Spinal cord (tissue), 10 donors: Measurements from ENCODE around the gene MCM8. TPM values are rescaled to one million over a fixed set of nuclear protein-coding genes. Genes with fewer than 3 reads are reported as not detected.

Source experiments
- DNase-seq, 6 donors: peaks; one replicate each; pipeline versions ENCODE4 v3.0.0 to v3.0.0-alpha.2; 2013 to 2015; ENCODE audit warnings: low spot score in 6 of 6, low read depth in 4 of 6
- H3K27ac ChIP-seq: one replicate; pipeline ENCODE4 v1.5.1; 2013; ENCODE audit warnings: low read depth, low read length, control low read depth
- H3K27me3 ChIP-seq: one replicate; pipeline ENCODE4 v1.6.1; 2013; ENCODE audit warnings: low read length; ENCODE audit not compliant: control insufficient read depth, insufficient read depth
- H3K36me3 ChIP-seq: one replicate; pipeline ENCODE4 v1.6.1; 2013; ENCODE audit warnings: low read length; ENCODE audit not compliant: control insufficient read depth, insufficient read depth
- H3K4me1 ChIP-seq: one replicate; pipeline ENCODE4 v1.6.1; 2013; ENCODE audit warnings: low read length; ENCODE audit not compliant: control insufficient read depth, insufficient read depth
- H3K4me3 ChIP-seq: one replicate; pipeline ENCODE4 v1.5.1; 2013; ENCODE audit warnings: low read depth, low read length, control low read depth
- H3K9me3 ChIP-seq: one replicate; pipeline ENCODE4 v1.6.1; 2013; ENCODE audit warnings: low read length; ENCODE audit not compliant: control insufficient read depth, insufficient read depth
- WGBS: methylation state at CpG from one replicate; pipeline ENCODE4 v1.1.5; 2013; ENCODE audit warnings: missing lambda C conversion rate; ENCODE audit not compliant: insufficient coverage; 5-methylcytosine and 5-hydroxymethylcytosine counted together
- polyA plus RNA-seq, 2 donors: library from polyadenylated mRNA; unstranded; fragments of 120-200 nt; gene quantifications; one replicate each; pipeline ENCODE4 v1.2.1, GENCODE V29; 2013; ENCODE audit not compliant: insufficient read length in 2 of 2
- total RNA-seq, 2 donors: library from RNA; depleted of rRNA in 1 of 2; stranded (reverse); fragments of 120-200 nt in 1 of 2; fragments of >200 nt in 1 of 2; gene quantifications; one replicate each; pipeline versions ENCODE4 v1.2.3 to v1.2.4, GENCODE V29; 2013 to 2014
- donor health status: healthy.

MCM8 gene
- total and polyA plus RNA-seq, 4 donors = 7.1 to 10.1 (median 8.5) TPM

DNA sequence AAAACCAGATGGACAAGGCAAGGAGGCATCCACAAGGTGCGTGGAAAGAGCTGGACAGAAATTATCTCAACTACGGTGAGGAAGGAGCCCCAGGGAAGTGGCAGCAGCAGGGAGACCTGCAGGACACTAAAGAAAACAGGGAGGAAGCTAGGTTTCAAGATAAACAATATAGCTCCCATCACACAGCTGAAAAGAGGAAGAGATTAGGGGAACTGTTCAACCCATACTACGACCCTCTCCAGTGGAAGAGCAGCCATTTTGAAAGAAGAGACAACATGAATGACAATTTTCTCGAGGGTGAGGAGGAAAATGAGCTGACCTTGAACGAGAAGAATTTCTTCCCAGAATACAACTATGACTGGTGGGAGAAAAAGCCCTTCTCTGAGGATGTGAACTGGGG lies 27.0 kb upstream of the MCM8 start:
- Histone ChIP-seq H3K36me3 (peaks cover 12% of the 10 kb centered on the region), H3K27me3 (no peaks in the 10 kb centered on the region), H3K27ac (no peak overlapping the region), H3K4me1 (peaks cover 4% of the 10 kb centered on the region), H3K9me3 (no peaks in the 10 kb centered on the region), H3K4me3 (no peak overlapping the region)
- no peak for DNase-seq
- 87% methylated on average over 2 of the region's 5 CpGs for WGBS

DNA sequence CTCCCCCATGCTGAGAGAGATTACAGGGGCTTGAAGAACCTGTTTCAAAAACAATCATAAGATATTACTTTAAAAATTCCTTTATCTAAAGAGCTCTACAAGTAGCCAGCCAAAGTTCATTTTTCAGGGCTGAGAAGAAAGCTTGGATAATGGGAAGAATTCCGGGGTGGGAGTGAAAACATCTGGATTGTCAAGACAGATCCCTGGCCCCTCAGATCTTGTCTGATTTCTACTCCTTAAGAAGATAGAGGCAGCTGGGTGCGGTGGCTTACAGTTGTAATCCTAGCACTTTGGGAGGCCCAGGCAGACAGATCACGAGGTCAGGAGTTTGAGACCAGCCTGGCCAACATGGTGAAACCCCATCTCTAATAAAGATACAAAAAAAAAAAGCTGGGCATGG lies 24.9 kb upstream of the MCM8 start:
- DNase-seq = no peak
- no peak overlapping the region for H3K27ac ChIP-seq
- no peaks in the 10 kb centered on the region for H3K9me3 ChIP-seq
- H3K36me3 ChIP-seq = peaks cover 12% of the 10 kb centered on the region
- WGBS = 93% methylated on average over 2 of the region's 3 CpGs
- peaks cover 4% of the 10 kb centered on the region for H3K4me1 ChIP-seq
- no peaks in the 10 kb centered on the region for H3K27me3 ChIP-seq
- no peak overlapping the region for H3K4me3 ChIP-seq

DNA sequence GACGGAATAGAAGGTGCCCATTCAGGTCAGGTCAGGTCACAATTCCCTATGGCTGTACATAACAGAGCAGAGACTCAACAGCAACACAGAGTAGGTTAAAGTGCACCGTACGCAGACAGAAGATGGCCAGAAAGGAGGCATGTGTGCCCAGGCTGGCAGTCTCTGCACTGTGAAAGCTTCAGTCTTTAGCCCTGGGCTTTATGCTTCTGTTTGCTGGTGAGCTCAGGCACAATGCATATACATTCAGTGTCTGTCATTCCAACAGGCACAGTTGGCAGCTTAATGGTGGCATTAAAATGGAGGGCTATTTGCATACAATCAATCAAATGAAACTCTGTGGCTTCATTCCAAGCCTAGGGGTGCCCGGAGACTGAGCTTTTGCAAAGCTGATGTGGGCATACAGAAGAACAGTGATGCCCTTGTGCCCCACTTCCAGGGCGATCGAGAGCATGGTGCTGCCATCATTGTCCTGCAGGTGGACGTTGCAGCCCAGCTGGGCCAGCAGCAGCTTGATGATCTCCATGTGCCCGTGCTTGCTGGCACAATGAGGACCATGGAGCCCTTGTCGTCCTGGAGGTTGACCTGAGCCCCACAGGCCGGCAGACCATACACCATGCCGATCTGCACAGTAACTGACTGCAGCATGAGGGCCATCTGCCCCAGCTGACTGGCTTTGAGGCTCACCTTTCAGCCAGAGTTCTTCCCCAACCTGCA lies 22.5 kb upstream of the MCM8 start:
- DNase-seq = peak in 2 of 6 donors; percentile 32 to 60
- 39% methylated on average over 11 of the region's 11 CpGs for WGBS
- Histone ChIP-seq H3K4me1 (peaks cover 4% of the 10 kb centered on the region), H3K4me3 (no peak overlapping the region), H3K27me3 (no peaks in the 10 kb centered on the region), H3K27ac (no peak overlapping the region), H3K36me3 (peaks cover 4% of the 10 kb centered on the region), H3K9me3 (no peaks in the 10 kb centered on the region)

DNA sequence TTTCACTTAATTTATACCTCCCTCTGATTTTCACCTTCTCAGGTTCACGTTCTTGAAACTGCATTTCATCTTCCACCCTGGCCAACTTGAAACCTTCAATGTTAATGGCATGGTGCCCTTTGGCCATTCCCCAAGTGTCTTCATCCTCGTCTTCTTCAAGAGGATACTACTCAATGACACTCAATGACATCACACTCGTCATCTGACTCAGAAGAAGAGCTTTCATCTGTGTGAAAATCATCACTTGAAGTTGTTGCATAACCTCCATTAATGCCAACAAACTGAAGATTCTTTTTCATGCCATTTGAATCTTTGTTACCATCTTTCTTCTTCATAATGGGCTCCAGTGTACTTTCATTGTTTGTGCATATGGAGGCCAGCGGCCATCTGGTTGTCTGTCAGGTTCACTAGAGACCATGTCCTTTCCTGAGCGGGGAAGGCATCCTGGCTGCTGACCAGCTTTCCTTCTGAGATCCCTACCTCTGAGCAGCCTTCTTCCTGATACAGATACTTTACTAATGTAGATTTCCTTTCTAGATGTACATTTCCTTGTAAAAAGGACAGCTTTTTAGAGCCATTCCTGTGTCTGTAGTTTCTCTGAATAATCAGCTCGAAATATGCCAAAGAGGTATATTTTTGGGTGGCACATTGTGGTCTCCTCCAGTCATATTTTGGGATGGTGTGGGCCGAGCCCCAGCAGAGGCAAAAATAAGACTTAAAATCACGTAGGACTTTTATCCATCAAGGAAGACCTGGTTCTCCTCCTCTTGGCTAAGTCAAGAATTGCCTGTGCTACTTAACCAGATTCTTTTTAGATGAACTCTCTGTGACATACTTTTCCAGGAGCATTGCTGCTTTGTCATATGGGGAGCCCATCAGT lies 21.4 kb upstream of the MCM8 start:
- no peaks in the 10 kb centered on the region for H3K9me3 ChIP-seq
- no peaks in the 10 kb centered on the region for H3K36me3 ChIP-seq
- H3K27me3 ChIP-seq = no peaks in the 10 kb centered on the region
- no peak overlapping the region for H3K27ac ChIP-seq
- WGBS = 79% methylated on average over 5 of the region's 8 CpGs
- no peak overlapping the region for H3K4me3 ChIP-seq
- peaks cover 4% of the 10 kb centered on the region for H3K4me1 ChIP-seq
- DNase-seq = no peak

DNA sequence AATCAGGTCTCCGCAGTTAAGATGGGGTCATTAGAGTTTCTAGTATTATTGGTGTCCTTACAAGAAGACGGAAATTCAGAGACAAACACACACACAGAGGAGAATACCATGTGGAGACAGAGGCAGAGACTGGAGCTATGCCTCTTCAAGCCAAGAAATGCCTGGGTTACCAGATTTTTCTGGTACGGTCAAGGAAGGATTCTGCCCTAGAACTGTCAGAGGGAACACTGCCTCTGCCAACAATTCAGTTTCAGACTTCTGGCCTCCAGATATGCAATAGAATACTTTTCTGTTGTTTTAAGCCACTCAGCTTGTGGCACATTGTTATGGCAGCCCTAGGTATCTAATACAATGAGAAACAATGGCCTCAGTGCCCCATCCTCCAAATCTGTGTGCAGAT lies 19.0 kb upstream of the MCM8 start:
- no peaks in the 10 kb centered on the region for H3K9me3 ChIP-seq
- 100% methylated on average over 1 of the region's 3 CpGs for WGBS

DNA sequence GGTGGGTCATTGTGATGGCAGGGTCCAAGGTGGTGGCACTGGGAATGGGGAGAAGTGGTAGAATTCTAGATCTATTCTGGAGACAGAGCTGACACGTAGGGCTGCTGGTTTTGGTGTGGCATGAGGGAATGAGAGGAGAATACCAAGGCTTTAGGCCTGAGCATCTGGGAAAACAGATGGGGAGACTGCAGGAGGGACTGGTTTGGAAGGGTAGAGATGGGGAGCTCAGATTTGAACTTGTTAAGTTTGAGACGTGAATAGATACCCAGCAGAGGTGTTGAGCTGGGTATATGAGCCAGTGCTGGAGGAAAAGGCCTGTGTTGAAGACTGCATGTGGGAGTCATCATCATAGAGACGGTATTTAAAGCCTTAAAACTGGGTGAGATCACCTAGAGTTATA lies 17.7 kb upstream of the MCM8 start:
- no peak for DNase-seq
- Histone ChIP-seq H3K36me3 (no peaks in the 10 kb centered on the region), H3K27me3 (no peaks in the 10 kb centered on the region), H3K27ac (no peak overlapping the region), H3K9me3 (no peaks in the 10 kb centered on the region), H3K4me1 (peaks cover 4% of the 10 kb centered on the region), H3K4me3 (no peak overlapping the region)
- WGBS = 81% methylated on average over 2 of the region's 3 CpGs

More for the DNA sequence above, 19.0 kb upstream of the MCM8 start:
- Histone ChIP-seq H3K27ac (no peak overlapping the region), H3K27me3 (no peaks in the 10 kb centered on the region), H3K4me3 (no peak overlapping the region), H3K36me3 (no peaks in the 10 kb centered on the region), H3K4me1 (peaks cover 4% of the 10 kb centered on the region)
- DNase-seq = no peak

DNA sequence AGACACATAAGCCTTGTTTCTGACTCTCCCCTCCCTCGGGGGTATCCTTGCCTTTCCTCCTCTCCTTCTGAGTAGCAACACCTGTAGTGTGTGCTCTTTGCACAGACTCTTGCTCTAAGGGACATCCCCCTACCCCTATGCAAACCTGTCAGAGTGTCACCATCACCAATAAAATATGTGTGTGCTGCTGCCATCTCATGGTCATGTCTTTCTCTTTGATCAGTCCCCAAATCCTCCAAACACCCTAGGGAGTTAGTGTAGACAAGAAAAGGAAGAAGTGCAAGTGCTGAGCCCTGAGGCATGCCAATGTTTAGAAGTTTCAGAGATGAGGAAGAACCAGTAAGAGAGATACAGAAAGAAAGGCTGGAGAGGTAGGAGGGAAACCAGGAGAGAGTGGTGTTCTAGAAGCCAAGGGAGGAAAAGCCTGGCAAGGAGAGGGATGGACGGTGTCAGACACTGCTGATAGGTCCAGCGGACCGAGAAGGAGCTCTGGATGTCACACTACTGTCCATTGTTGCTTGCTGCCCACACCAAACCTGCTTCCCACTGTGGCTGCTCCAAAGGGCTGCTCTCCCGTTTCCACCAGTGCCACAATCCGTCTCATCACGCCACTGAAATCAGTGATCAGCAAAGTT lies 16.5 kb upstream of the MCM8 start:
- no peaks in the 10 kb centered on the region for H3K27me3 ChIP-seq
- no peaks in the 10 kb centered on the region for H3K9me3 ChIP-seq
- no peak overlapping the region for H3K4me3 ChIP-seq
- H3K27ac ChIP-seq = no peak overlapping the region
- no peaks in the 10 kb centered on the region for H3K4me1 ChIP-seq
- H3K36me3 ChIP-seq = peaks cover 3% of the 10 kb centered on the region
- WGBS = 82% methylated on average over 4 of the region's 7 CpGs
- peak in 2 of 6 donors; percentile 55 to 71 for DNase-seq

DNA sequence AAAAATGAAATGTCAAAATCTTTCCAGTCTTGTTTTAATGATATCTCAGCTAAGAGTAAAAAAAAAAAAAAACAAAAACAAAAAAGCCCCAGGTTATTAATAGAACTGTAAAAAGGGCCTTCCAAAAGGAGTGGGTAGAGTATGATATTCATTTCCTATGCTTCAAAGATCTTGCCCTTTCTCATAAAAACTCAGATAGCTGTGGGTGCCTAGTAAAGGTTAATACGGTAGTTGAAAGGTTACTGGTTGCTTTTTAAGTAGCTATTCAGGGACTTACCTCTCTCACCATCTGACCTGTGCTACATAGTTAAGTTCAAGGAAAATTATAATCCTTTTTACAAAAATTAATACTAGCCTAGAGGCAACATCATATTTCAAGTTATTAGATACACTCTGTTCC lies 15.1 kb upstream of the MCM8 start:
- no peak for DNase-seq
- no CpG with 5 or more reads among the region's 1 CpG for WGBS
- Histone ChIP-seq H3K36me3 (peaks cover 13% of the 10 kb centered on the region), H3K9me3 (no peaks in the 10 kb centered on the region), H3K4me3 (no peak overlapping the region), H3K4me1 (no peaks in the 10 kb centered on the region), H3K27me3 (no peaks in the 10 kb centered on the region), H3K27ac (no peak overlapping the region)

DNA sequence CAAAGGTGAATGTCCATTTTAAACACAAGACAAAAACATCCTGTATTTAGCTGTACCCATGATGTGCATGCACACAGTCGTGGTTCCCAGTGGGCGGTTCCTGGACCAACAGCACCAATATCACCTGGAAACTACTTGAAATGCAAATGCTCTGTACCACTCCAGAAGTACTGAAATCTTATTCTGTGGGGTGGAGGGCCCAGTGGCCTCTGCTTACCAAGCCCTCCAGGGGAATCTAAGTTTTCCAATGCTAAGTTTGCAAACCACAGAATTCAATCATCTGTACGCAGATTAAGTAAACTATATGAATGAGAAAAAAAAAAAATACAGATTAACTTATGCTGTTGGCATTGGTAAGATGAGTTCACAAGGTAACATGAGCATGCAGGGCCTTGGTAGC lies 14.2 kb upstream of the MCM8 start:
- no peak for DNase-seq
- H3K4me3 ChIP-seq = no peak overlapping the region
- no peaks in the 10 kb centered on the region for H3K9me3 ChIP-seq
- H3K27ac ChIP-seq = no peak overlapping the region
- no peaks in the 10 kb centered on the region for H3K4me1 ChIP-seq
- peaks cover 21% of the 10 kb centered on the region for H3K36me3 ChIP-seq
- no peaks in the 10 kb centered on the region for H3K27me3 ChIP-seq
- WGBS = no CpG with 5 or more reads among the region's 3 CpGs
